Measurements from ENCODE around the gene PPIP5K1.

DNA sequence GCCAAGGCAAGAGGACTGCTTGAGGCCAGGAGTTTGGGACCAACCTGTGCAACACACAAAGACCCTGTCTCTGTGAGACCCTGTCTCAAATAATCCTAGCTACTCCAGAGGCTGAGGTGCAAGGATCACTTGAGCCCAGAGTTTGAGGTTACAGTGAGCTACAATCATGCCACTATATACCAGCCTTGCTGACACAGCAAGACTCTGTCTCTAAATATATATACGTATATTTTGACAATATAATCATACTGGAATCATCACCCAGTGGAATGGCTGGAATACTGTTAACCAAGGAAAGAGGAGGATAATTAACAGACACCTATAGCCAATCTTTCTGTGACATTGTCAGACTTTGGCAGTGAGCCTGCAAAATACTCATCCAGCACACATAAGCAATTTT, 81.6 kb downstream of the PPIP5K1 start:
- TF ChIP-seq, protein P1, sequence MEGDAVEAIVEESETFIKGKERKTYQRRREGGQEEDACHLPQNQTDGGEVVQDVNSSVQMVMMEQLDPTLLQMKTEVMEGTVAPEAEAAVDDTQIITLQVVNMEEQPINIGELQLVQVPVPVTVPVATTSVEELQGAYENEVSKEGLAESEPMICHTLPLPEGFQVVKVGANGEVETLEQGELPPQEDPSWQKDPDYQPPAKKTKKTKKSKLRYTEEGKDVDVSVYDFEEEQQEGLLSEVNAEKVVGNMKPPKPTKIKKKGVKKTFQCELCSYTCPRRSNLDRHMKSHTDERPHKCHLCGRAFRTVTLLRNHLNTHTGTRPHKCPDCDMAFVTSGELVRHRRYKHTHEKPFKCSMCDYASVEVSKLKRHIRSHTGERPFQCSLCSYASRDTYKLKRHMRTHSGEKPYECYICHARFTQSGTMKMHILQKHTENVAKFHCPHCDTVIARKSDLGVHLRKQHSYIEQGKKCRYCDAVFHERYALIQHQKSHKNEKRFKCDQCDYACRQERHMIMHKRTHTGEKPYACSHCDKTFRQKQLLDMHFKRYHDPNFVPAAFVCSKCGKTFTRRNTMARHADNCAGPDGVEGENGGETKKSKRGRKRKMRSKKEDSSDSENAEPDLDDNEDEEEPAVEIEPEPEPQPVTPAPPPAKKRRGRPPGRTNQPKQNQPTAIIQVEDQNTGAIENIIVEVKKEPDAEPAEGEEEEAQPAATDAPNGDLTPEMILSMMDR (IDR thresholded peaks at IDR 0.05; ENCODE audit: low read depth, low read length): no peak
- TF ChIP-seq POLR2A (IDR thresholded peaks at IDR 0.05; ENCODE audit: extremely low read depth, insufficient read length): no peak

Measured in NB4 (cell line).